ENCODE data around the gene COL2A1.

GRCh38 chr12:47942614-47943225 lies 61.6 kb downstream of the COL2A1 start:
- TF ChIP-seq ZNF394 (tag by site-specific recombination; IDR thresholded peaks at IDR 0.05; ENCODE audit: borderline replicate concordance) (no peak), CTCF (tag by site-specific recombination; IDR thresholded peaks at IDR 0.05) (0 out of 2 replicates have a peak, but pooled peaks have one; percentile 3), REPIN1 (tag by site-specific recombination; IDR thresholded peaks at IDR 0.05; ENCODE audit: low read depth) (no peak), ZNF146 (tag by site-specific recombination; IDR thresholded peaks at IDR 0.05) (no peak), ZNF449 (tag by site-specific recombination; IDR thresholded peaks at IDR 0.05) (no peak), ZNF645 (tag by site-specific recombination; IDR thresholded peaks at IDR 0.05) (no peak), ZBTB1 (tag by site-specific recombination; IDR thresholded peaks at IDR 0.05) (no peak)

Measured in HEK293 (cell line).